ENCODE results near the gene IRS2. TPM values are rescaled to one million over a fixed set of nuclear protein-coding genes. Genes with fewer than 3 reads are reported as not detected.

IRS2 gene
- polyA plus RNA-seq, 1 experiment, result 1.5 TPM

DNA sequence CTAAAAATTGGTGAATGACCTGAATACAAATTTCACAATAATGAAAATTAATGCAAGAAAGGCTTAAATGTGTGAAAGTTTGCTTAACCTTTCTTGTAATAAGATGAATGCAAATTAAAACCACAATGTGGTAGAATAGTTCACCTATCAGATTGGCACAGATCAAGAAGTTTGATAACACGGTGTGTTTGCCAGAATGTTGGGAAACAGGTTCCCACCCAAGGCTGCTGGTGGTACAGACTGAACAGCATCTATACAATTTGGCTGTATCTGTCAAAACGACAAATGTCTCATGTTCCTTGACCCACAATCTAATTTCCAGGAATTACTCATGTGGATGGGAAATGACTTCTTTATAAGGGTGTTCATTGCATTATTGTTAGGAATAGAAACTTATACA, 8.6 kb upstream of the IRS2 start:
- CTCF ChIA-PET, result no interaction called here
- DNase-seq (ENCODE audit: low read depth, low spot score), result no peak

DNA sequence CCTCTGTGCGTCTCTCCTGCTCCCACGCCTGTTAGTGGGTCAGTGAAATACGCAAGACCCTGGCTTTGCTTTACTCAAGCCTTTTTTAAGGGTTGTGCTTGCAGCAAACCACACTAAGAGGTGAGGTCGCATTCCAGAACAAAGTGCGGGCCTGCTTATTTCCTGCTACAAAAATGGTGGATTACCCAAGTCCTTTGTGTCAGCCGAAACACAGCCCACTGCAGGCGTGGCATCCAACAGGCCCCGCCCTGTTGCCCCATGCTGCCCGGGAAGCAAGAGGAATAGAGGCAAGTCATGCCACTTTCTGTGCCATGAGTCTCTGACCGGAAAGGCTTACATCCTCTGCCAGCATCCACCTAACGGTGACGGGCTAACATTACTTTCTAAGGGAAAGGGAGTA, 7.7 kb upstream of the IRS2 start:
- ChIA-PET CTCF (no interaction called here), POLR2A (no interaction called here)
- H3K9me3 ChIP-seq (ENCODE audit: control insufficient read depth, insufficient read depth, low read length), result no peaks in the 10 kb centered on the region
- no peak overlapping the region for H3K4me3 ChIP-seq (ENCODE audit: low read depth, low read length)
- H3K27me3 ChIP-seq (ENCODE audit: control insufficient read depth, insufficient read depth, low read length), result peaks cover 4% of the 10 kb centered on the region
- H3K27ac ChIP-seq (ENCODE audit: low read depth, low read length), result no peak overlapping the region
- TF ChIP-seq, protein P1, sequence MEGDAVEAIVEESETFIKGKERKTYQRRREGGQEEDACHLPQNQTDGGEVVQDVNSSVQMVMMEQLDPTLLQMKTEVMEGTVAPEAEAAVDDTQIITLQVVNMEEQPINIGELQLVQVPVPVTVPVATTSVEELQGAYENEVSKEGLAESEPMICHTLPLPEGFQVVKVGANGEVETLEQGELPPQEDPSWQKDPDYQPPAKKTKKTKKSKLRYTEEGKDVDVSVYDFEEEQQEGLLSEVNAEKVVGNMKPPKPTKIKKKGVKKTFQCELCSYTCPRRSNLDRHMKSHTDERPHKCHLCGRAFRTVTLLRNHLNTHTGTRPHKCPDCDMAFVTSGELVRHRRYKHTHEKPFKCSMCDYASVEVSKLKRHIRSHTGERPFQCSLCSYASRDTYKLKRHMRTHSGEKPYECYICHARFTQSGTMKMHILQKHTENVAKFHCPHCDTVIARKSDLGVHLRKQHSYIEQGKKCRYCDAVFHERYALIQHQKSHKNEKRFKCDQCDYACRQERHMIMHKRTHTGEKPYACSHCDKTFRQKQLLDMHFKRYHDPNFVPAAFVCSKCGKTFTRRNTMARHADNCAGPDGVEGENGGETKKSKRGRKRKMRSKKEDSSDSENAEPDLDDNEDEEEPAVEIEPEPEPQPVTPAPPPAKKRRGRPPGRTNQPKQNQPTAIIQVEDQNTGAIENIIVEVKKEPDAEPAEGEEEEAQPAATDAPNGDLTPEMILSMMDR (IDR thresholded peaks at IDR 0.05; ENCODE audit: low read depth, low read length), result no peak
- no peak for DNase-seq (ENCODE audit: low read depth, low spot score)

More for the DNA sequence above, 8.6 kb upstream of the IRS2 start:
- no peak overlapping the region for H3K27ac ChIP-seq (ENCODE audit: low read depth, low read length)
- POLR2A ChIA-PET, result no interaction called here
- peaks cover 7% of the 10 kb centered on the region for H3K27me3 ChIP-seq (ENCODE audit: control insufficient read depth, insufficient read depth, low read length)
- TF ChIP-seq, protein P1 (IDR thresholded peaks at IDR 0.05; ENCODE audit: low read depth, low read length), result no peak
- no peaks in the 10 kb centered on the region for H3K9me3 ChIP-seq (ENCODE audit: control insufficient read depth, insufficient read depth, low read length)
- H3K4me3 ChIP-seq (ENCODE audit: low read depth, low read length), result no peak overlapping the region

DNA sequence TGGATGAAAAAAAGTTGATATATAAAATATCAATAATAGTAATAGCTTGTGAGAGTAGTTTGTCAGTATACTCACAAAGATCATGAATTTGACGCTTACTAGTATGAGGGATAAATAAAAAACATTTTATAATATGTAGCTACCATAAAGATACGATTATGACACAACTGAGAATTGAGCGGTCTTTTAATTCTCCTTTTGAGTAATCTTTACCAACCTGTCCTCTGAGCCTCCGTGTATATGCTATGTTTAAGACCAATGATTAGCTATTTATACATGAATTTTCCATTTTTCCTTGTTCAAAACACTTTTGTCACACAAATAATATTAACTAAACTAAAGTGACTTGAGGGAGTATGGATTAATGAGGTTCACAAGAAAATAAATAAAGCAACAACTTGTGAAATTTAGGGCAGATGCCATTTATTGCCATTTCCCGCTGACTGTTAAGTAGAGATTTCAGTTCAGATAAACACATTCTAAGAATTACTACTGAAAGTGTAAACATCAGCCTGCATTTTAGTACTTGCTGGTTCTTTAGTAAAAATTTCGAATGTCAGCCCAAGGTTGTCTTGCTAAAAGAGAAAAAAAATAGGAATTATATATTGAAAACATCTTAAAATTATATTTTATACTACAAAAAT, 6.2 kb upstream of the IRS2 start:
- no peak overlapping the region for H3K4me3 ChIP-seq (ENCODE audit: low read depth, low read length)
- no peak overlapping the region for H3K27ac ChIP-seq (ENCODE audit: low read depth, low read length)
- H3K9me3 ChIP-seq (ENCODE audit: control insufficient read depth, insufficient read depth, low read length), result no peaks in the 10 kb centered on the region
- CTCF ChIA-PET, result interaction anchor here (0.9 to 1.1 kb wide), 2 partner anchors 321 to 647 kb away, joined by 3 to 4 read pairs; no protein-coding TSS in a partner anchor
- peaks cover 5% of the 10 kb centered on the region for H3K27me3 ChIP-seq (ENCODE audit: control insufficient read depth, insufficient read depth, low read length)
- TF ChIP-seq, protein P1 (IDR thresholded peaks at IDR 0.05; ENCODE audit: low read depth, low read length), result no peak
- POLR2A ChIA-PET, result no interaction called here
- no peak for DNase-seq (ENCODE audit: low read depth, low spot score)

DNA sequence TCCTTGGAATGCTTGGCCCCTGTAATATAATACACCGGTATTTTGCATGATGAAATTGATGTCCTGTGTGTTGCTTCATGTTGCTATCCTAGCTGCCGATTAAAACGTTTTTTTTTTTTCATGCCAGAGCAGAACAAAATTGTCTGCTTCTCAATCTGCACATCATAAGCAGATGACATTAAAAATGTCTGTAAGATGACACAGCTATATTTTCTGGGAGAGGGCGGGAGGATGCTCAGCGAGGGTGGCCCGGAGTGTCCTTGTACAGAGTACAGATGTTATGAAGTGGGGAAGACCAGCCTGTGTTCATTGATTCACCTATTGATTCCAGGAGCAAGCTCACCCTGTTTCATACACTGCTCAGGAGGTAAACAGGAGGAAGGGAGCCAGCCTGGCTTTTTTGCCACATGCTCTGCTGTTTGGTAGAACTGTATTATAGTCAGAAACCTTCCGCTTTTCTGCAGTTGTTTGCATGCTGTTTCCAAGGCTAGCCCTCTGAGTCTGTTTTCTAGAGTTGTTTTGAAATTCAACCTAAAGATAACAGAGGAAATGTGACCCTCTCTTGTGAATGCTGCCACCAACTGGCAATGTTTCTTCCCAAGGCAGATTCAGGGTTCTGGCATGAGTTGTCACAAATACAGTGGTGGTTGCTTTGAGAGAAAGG, 4.7 kb upstream of the IRS2 start:
- ChIA-PET POLR2A (interaction anchor here (0.7 kb wide), 1 partner anchor 517 kb away, joined by 4 read pairs; no protein-coding TSS in a partner anchor), CTCF (interaction anchor here (0.7 to 0.9 kb wide), 2 partner anchors 232 to 875 kb away, joined by 3 read pairs; no protein-coding TSS in a partner anchor)
- DNase-seq (ENCODE audit: low read depth, low spot score), result no peak
- Histone ChIP-seq H3K4me3 (ENCODE audit: low read depth, low read length) (no peak overlapping the region), H3K27ac (ENCODE audit: low read depth, low read length) (no peak overlapping the region), H3K27me3 (ENCODE audit: control insufficient read depth, insufficient read depth, low read length) (peaks cover 3% of the 10 kb centered on the region), H3K9me3 (ENCODE audit: control insufficient read depth, insufficient read depth, low read length) (no peaks in the 10 kb centered on the region; the same call in 1 of the 2 replicates)
- TF ChIP-seq, protein P1 (IDR thresholded peaks at IDR 0.05; ENCODE audit: low read depth, low read length), result peak; percentile 38

DNA sequence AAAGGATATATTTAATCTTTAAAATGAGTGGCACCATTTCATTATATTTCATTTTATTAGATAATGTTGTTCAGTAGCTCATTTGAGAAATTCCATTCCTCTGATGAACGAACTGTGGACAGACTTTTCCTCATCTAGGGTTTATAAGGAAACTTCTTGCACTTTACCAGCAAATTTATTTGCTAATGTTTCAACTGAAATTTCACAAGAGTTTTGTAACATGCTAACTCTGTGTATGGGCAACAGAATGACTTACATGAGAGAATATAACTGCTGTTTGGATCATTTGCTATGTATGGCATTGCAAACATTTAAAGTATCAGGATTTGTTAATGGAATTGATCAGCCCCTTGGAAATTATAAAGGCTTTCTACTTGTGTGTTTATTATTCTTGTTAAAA, 3.7 kb upstream of the IRS2 start:
- DNase-seq (ENCODE audit: low read depth, low spot score), result no peak
- ChIA-PET CTCF (interaction anchor here (0.7 to 1.5 kb wide), 5 partner anchors 56 to 326 kb away, joined by 3 to 5 read pairs (median 4); no protein-coding TSS in a partner anchor), POLR2A (interaction anchor here (0.6 to 0.7 kb wide), 2 partner anchors 516 to 733 kb away, joined by 3 to 4 read pairs; no protein-coding TSS in a partner anchor)
- H3K27ac ChIP-seq (ENCODE audit: low read depth, low read length), result no peak overlapping the region
- peaks cover 3% of the 10 kb centered on the region for H3K27me3 ChIP-seq (ENCODE audit: control insufficient read depth, insufficient read depth, low read length)
- H3K4me3 ChIP-seq (ENCODE audit: low read depth, low read length), result no peak overlapping the region
- no peaks in the 10 kb centered on the region; the same call in 1 of the 2 replicates for H3K9me3 ChIP-seq (ENCODE audit: control insufficient read depth, insufficient read depth, low read length)
- TF ChIP-seq, protein P1 (IDR thresholded peaks at IDR 0.05; ENCODE audit: low read depth, low read length), result no peak

Data from AG04450 (cell line).